Measurements from ENCODE around the gene CDCP2.

Gene CDCP2

DNA sequence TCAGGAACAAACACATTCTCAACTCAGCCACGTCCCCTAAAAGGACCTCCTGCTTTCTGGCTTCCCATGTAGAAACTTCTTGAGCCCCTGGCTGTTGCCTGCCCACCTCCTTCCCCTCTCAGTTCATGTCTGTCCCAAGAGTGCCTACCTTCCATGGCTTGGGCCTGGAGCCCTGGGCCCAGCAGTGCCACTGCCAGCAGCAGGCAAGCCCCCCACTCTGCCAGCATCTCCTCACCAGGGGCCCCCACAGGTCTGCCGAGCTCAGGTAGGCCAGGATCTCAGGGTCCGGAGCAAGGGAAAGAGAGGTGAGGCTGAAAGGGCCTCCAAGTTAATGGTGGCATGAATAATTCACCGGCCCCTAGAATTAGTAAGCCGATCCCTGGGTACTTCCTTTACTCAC, at the start of gene CDCP2:
CDCP2 (minus strand) TSS at position 305 of the 400 bp plus-strand sequence; CDS start at position 227, 78 bp downstream.
- no peak for DNase-seq

DNA sequence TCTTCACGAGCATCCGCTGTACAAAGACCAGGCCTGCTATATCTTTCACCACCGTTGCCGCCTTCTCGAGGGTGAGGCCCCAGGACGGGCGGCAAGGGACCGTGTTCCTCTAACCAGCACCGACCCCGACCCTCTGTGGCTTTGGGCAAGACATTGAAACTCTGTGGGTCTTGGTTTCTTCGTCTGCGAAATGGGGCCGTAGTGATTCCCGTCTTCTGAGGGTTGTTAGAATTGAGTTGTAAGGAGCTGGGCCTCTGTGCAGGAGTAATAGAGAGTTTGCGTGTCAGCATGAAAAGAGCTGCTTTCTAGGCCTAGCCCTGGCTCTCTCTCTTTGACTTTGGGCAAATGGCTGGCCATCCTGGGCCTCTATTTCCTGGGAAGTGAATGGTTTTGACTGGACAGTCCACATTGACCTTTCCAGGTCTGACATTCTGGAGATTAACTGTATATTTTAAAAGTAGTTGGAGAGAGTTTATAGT, 47.8 kb upstream of the CDCP2 start:
- no peak for DNase-seq

DNA sequence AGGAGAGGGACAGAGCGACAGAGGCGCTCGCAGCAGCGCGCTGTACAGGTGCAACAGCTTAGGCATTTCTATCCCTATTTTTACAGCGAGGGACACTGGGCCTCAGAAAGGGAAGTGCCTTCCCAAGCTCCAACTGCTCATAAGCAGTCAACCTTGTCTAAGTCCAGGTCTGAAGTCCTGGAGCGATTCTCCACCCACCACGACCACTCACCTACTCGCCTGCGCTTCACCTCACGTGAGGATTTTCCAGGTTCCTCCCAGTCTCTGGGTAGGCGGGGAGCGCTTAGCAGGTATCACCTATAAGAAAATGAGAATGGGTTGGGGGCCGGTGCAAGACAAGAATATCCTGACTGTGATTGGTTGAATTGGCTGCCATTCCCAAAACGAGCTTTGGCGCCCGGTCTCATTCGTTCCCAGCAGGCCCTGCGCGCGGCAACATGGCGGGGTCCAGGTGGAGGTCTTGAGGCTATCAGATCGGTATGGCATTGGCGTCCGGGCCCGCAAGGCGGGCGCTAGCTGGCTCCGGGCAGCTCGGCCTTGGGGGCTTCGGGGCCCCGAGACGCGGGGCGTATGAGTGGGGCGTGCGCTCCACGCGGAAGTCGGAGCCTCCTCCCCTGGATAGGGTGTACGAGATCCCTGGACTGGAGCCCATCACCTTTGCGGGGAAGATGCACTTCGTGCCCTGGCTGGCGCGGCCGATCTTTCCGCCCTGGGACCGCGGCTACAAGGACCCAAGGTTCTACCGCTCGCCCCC, 47.1 kb upstream of the CDCP2 start, which contains the start of the genes CYB5RL and MRPL37:
CYB5RL (minus strand) TSS at position 266 of the 754 bp plus-strand sequence. CDS start 4,414 bp downstream, outside the sequence.
MRPL37 (plus strand) TSS at position 403 of the 754 bp plus-strand sequence; CDS start at position 480, 77 bp downstream.
- peak; percentile 74 to 81 (median 76) for DNase-seq

DNA sequence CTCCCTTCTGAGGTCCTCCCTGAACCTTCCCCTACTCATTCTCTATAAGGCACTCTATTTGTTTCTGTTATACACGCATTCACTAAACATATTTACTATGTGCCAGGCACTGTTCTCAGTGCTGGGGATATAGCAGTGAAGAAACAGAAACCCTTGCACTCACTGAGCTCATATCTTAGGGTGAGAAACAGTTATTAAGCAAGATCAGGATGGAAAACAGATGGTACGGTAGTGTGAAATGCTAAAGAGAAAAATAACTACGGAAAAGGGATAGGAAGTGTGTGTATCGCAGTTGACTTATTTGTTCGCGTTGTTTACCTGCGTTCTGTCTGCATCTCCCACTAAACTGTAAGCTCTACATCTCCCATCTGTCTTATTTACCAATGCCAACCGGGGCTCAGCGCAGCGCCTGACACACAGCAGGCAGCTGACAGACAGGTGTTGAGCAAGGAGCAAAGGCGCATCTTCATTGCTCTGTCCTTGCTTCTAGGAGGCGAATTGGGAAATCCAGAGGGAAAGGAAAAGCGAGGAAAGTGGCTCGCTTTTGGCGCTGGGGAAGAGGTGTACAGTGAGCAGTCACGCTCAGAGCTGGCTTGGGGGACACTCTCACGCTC, 46.5 kb upstream of the CDCP2 start:
- DNase-seq, result no peak

DNA sequence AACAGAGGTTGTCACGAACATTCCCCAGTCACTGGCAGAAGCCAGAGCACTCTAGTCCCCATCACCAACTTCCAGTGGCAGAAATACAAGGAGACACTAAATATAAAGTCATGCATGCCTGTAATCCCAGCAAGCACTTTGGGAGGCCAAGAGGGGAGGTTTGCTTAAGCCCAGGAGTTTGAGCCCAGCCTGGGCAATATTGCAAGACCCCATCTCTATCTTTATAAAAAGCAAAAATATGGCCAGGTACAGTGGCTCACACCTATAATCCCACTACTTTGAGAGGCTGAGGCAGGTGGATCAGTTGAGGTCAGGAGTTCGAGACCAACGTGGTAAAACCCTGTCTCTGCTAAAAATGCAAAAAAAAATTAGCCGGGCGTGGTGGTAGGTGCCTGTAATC, 40.7 kb upstream of the CDCP2 start:
- DNase-seq, result no peak

DNA sequence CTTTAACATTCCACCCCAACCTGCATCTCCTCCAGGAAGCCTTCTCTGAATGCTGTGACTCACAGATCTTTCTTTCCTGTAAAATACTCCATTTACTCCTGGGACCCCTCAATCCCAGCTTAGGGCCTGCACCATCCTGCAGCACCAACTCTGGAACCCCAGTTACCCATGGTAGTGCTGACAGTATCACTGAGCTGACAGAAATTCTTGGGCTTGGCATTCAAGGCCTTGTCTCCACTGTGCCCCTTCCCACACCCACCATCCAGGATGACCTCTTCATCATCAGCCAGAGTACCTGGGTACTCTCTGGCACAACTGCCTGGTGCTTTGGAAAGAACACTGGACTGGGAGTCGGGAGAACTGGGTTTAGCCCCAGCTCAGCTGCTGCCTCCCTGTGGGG, 38.7 kb upstream of the CDCP2 start:
- DNase-seq, result no peak

DNA sequence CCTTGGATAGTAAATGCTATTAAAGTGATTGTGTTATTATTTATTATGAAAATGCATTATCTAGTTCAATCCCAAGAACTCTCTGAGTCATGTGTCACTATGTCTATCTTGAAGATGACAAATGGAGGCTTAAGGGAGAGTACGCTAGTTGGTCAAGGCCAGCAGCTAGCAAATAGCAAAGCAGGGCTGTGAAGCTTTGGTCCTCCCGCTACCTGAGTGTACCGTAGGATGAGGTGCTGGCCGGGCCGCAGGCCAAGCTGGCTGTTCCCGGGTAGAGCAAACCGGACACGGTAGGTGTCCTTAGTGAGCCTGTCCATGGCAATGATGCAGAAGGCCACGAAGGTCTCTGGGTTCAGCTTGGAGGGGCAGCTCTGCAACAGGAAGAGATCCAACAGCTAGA, 37.7 kb upstream of the CDCP2 start:
- DNase-seq, result no peak

DNA sequence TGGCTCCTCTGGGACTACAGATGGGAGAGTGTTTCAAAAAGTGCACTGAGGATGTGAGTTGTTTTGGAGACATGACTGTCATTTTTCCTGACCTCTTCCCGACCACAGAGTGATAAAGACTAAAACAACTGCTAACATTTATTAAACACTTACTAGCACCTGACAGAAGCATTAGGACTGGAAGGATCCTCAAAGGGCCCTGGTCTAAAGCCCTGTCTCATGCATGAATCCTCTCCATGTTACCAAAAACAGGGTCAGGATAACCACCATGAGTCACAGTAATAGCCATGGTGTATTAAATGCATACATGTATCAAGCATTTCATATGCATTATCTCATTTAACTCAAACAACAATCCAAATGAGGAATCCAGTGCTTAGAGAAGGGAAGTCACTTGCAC, 35.5 kb upstream of the CDCP2 start:
- no peak for DNase-seq

DNA sequence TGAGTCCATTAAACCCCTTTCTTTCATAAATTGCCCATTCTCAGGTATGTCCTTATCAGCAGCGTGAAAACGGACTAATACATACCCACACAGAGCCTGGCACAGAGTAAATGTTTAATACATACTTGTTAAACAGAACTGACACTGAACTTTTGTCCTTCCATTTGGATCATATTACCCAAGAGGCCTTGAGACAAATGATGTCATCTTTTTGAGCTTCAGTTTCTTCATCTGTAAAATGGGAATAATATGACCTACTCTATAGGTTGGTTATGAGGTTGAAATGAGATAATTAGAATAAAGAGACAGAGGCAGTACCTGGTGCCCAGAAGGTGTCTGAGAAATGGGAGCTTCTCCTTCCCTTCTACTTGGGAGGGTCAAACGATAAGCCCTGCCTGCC, 33.3 kb upstream of the CDCP2 start:
- no peak for DNase-seq

DNA sequence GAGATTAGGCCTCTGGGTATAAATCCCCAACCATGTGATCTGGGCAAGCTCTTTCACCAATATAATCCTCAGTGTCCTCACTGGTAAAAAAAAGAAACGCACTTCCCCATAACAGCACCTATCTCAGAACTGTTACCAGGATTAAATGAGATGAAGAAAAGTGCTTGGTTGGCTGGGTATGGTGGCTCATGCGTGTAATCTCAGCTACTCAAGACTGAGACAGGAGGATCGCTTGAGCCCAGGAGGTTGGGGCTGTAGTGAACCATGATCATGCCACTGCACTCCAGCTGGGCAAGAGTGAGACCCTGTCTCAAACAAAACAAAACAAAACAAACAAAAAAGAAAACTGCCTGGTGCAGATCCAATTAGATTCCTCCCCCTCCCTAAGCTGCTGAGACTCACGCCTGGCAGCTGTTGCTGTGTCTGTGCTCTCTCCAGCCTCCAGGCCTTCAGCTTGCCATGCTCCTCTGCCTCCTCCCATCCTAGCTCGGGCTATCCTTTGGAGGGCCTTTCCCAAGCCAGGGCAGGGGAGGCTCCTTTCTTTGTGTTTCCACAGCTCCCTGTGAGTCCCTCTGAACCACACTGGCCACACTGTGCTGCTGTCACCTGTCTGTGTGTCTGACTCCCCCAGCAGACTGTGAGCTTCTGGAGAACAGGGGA, 28.0 kb upstream of the CDCP2 start:
- DNase-seq, result no peak

DNA sequence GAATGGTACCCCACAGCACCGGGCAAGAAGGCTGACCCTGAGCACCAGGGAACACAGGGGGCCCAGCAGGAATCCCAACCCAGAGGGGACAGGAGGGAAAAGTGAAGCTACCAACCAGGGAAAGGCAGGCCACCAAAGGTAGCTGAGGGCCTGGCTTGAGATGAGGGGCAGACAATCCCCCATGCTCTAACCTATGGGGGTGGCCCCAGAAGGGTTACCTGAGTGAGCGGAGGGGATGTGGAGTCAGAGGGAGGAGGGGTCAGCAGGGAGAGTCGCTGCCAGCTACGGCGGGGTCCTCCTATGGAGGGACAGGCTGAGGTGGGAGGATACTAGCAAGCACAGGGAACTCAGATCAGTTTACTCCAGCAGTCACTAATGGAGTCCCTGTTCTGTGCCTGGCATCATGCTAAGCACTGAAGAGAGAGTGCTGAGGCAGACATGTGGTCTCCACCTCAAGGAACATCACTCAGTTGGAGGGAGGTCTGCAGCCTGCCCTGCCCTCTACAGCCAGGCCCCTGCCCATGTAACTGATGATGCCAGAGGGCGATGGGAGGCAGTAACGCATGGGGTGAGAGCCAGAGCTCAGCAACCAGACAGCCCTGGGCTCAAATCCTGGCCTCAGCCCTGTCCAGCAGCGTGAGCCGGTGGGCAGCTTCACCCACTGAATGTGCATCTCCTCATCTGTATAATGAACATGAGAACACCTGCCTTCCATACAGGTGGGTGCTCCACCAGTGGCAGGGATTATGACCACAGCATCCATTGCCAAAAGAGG, 25.7 kb upstream of the CDCP2 start:
- DNase-seq, result no peak

DNA sequence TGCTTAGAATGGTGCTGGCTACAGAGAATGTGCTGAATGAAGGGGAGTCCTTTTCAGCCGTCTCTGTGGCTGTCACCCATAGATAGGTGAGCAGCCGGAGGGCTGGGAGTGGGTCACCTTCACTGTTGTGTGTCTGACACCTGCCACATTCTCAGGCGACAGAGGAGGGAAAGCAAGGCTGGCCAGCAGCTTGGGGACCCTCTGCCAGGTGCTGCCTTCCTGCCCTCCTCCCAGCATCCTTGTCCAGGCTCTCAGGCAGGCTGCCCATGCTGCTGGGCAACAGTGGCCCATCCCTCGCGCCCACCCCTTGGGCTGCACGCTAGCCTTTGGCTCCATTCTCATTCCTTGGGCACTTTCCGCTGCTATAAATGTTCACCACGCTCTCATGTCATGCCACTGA, 24.9 kb upstream of the CDCP2 start:
- no peak for DNase-seq

DNA sequence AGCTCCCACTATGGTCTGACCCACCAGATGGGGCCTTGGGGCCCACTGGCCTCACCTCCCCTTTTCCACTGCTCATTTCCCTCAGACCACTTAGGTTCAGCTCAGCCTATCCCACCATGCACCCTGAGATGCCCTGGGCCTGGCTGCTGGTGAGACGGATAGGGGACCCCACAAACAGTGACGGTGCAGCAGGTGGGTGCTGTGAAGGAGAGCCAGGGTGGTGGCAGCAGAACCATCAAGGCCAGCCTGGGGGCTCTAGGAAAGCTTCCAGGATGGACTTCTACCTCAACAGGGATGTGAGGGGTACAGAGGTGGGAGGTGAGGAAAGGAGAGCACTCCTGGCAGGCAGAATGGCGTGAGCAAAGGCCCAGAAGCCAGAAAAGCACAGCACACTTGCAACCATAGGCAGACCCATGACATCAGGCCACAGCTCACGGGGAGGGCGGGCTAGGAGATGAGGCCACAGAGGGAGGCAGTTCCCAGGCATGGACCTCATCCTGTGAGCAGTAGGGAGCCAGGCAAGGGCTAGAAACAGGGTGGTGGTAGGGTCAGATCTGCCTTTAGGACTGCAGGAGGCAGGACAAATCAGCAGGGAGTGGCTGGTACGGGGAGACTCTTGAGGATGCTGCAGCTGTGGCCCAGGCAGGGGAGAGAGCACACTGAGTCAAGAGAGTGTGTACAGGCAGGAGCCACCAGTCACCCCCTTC, 24.0 kb upstream of the CDCP2 start:
- no peak for DNase-seq

DNA sequence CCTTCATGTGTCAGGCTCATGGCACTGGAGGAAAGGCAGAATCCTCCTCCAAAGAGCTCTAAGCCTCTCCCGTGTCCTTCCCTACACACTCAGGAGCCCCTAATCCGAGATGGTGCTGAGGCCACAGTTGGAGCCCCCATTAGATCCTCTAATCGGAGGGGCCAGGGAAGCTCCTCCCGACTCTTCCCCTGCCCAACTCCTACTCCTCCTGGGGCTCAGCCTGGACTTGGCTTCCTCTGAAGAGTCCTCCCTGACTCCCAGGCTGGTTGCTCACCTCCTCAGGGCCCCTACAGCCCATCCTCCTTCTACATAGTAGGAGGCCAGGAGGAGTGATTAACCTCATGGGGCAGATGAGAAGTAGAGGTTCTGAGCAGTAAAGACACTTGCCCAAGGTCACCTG, 21.3 kb upstream of the CDCP2 start:
- DNase-seq, result no peak

DNA sequence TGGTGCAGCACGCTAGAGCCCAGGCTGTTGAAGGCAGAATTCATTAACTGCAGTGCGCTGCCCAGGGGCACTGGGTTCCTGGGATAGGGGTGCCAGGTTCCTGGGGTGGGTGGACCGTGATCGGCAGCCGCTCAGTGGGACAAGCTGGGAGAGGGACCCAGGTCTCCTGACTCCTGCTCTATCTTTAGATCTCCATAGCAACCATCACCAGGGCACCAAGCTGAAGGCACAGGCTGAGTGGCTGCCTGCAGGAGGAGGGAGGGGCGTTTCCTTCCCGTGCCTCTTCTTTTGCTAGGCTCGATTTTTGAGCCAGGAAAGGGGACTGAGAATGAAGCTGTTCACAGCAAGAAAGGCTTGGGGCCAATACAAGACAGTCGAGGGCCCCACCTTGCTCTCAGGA, 20.9 kb upstream of the CDCP2 start:
- DNase-seq, result no peak

DNA sequence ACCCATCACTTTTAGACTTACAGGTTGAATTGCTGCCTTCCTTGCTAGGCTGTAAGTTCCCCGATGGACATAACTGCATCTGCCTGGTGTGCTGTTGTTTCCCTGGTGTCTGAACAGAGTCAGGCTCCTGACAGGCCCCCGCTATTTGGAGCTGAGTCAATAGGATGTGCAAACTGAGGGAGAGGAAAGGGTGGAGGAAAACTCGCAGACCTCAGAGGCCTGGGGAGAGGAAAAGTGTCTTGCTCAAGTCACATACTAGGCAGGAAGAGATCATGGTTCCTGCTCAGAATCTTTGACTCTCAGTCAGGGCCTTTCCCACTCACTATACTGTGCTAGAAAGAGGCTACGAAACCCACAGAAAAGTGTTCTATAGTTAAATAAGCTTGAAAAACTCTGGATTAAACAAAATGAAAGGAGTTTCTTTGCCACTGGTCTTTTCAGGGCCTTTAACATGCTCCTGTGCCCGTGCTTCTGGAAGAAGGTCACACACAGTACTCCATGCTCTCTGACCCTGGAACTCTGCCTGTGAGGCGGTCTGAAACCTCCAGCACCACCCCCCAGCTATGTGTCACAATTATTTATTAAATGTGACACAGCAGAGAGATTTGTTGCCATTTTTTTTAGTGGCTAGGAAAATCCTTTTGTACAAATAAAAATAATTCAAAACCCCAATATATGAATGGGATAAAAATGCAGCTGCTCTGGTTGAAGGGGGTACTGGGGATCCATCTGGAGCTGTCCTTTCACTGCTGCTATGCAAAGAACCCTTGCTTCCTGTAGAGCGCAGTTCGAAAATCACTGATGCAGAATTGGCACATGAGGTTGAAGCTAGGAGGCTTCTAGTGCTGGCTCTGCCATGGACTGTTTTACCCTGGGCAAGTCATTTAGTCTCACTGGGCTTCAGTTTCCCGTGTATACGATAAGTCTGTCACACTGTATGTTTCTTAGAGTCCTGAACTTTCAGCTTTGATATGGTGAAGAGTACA, 20.1 kb upstream of the CDCP2 start:
- no peak for DNase-seq

DNA sequence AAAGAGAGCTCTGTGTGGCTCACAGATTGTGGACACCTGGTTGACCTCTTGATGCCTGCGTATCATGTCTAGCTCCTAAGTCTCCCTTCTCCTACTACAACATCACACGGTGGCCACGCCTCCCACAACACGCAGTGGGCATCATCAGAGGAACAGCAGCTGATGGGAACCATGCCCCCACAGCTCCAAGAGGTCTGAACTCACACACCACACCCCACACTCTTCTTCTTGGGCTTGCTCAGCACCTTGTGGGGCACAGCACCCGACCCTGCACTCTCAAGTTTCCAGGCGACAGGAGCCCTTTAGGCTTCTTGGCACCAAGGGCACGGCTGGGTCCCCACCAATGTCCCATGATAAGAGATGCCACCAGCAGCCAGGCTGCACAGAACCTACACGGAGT, 18.8 kb upstream of the CDCP2 start:
- no peak for DNase-seq

DNA sequence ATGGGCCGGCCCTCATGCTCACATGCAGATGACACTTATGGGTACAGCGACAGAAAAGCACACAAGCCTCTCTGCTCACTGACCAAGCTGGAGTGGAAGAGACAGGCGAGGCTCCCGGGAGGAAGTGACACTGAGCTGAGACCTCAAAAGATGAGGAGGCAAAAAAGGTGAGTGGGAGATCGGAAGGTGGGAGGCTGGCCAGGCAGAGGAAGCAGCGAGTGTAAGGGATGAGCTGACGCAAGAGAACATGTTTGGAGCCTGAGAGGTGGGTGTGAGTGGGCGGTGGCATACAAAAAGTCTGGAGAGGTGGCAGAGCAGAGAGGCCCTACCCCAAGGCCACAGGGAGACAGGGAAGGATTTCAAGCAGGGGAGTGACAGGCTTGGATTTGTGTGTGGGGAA, 18.2 kb upstream of the CDCP2 start:
- no peak for DNase-seq

DNA sequence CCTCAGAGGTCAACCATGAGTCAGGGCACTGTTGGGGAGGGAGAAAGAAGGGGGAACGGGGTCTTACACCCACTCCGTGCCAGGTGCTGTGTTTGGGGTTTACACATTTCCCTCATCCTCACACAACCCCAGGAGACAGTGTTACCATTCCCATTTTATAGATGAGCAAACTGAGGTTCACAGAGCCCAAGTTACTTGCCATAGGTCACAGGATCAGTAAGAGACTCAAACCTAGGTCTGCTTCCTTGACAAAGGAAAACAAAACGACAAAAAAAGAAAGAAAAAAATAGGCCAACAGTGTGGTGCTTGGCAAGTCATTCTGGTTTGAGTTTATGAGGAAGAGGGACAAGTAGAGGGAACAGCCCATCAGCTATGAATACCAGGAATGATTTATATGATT, 16.3 kb upstream of the CDCP2 start:
- DNase-seq, result no peak

DNA sequence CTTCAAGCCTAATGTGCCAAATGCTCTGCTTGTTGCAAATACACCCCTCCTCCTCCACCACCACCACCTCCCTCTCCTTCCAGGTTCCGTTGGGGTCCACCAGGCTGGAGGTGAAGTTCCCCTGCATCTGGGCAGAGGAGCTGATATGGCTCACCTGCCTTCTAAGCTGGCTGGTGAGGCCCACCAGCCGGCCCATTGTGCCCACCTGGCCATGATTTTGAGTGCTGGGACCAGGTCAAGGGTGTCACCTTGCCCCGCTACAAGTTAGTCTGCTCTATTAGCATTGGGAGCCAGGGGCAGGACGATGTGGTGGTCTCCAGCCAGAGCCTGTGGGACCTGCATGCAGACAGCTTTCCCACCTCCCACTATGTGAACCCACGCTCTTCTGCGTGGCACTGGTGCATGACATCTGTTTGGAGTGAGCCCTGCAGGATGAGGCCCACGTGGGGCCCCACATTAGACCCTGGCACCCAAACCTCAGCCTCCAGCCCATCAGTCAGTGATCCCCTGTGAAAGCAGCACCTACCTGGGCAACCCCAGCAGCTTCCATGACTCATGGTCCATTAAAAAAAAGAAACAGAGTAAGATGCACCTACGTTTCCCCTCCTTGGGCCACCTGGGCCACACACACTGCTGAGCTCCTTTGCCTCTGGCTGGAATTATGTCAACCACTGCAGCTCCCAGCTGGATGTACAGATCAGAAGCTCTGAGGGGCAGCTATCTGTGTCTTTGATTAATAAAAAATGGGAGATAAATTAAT, 15.6 kb upstream of the CDCP2 start:
- DNase-seq, result no peak
